Endodermal cell (in vitro differentiated cells): ENCODE measurements around the gene NOTCH2. TPM values are rescaled to one million over a fixed set of nuclear protein-coding genes. Genes with fewer than 3 reads are reported as not detected.

ENCODE experiments used
- DNase-seq: peaks from one replicate; pipeline ENCODE4 v3.0.0-alpha.2; 2017
- H3K27ac ChIP-seq: 2 replicates; pipeline ENCODE4 v1.5.1; 2013; ENCODE audit warnings: mild to moderate bottlenecking, low read depth, low read length, moderate library complexity
- H3K27me3 ChIP-seq: 2 replicates; pipeline ENCODE4 v1.6.1; 2013; ENCODE audit warnings: mild to moderate bottlenecking, low read length, moderate library complexity; ENCODE audit not compliant: insufficient read depth, control insufficient read depth, poor library complexity, severe bottlenecking
- H3K36me3 ChIP-seq: 2 replicates; pipeline ENCODE4 v1.7.0; 2013; ENCODE audit warnings: mild to moderate bottlenecking, low read length, moderate library complexity; ENCODE audit not compliant: control insufficient read depth, insufficient read depth
- H3K4me1 ChIP-seq: one replicate; pipeline ENCODE4 v1.7.0; 2013; ENCODE audit warnings: low read length; ENCODE audit not compliant: control insufficient read depth, insufficient read depth
- H3K4me3 ChIP-seq: 2 replicates; pipeline ENCODE4 v1.5.1; 2013; ENCODE audit warnings: mild to moderate bottlenecking, low read length, moderate library complexity
- H3K9ac ChIP-seq: 2 replicates; pipeline ENCODE4 v1.6.1; 2013; ENCODE audit warnings: mild to moderate bottlenecking, low read length, moderate library complexity; ENCODE audit not compliant: poor library complexity, severe bottlenecking; ENCODE audit errors: extremely low read depth
- H3K9me3 ChIP-seq: 2 replicates; pipeline ENCODE4 v1.6.1; 2013; ENCODE audit warnings: mild to moderate bottlenecking, low read length, moderate library complexity; ENCODE audit not compliant: control insufficient read depth
- H3K27ac Mint-ChIP-seq: 2 replicates; pipeline ENCODE4 v1.8.0; 2020; ENCODE audit warnings: mixed read lengths
- H3K27me3 Mint-ChIP-seq: 2 replicates; pipeline ENCODE4 v1.8.0; 2021; ENCODE audit warnings: mild to moderate bottlenecking, mixed read lengths; ENCODE audit not compliant: insufficient read depth
- H3K36me3 Mint-ChIP-seq: 2 replicates; pipeline ENCODE4 v1.8.0; 2020; ENCODE audit warnings: low read depth, mixed read lengths
- H3K4me1 Mint-ChIP-seq: 2 replicates; pipeline ENCODE4 v1.8.0; 2020; ENCODE audit warnings: mixed read lengths
- H3K4me3 Mint-ChIP-seq: 2 replicates; pipeline ENCODE4 v1.8.0; 2020; ENCODE audit warnings: mild to moderate bottlenecking, moderate library complexity, mixed read lengths
- H3K9me3 Mint-ChIP-seq: 2 replicates; pipeline ENCODE4 v1.8.0; 2020; ENCODE audit warnings: mild to moderate bottlenecking, mixed read lengths
- WGBS, 2 experiments: methylation state at CpG; one replicate each; pipeline versions ENCODE4 v1.1.5 to v1.1.7; 2013; ENCODE audit warnings: missing lambda C conversion rate in 2 of 2, mixed read lengths in 1 of 2; ENCODE audit not compliant: insufficient coverage in 1 of 2, insufficient read length in 1 of 2; 5-methylcytosine and 5-hydroxymethylcytosine counted together
- total RNA-seq, 2 donors: library from RNA; stranded (reverse); fragmentation: NEBNext Ultra II Directional in 1 of 2; extraction: Animal tissue kit (Norgen Biotek cat#: 25700) in 1 of 2; gene quantifications; 2 replicates in 1 of 2; 3 replicates in 1 of 2; pipeline ENCODE4 v1.2.1, GENCODE V29; 2021
- TF ChIP-seq, protein P1 (sequence below): fragments of 200-600 bp; sonication (generic); conservative IDR thresholded peaks from 2 replicates; pipeline ENCODE4 v1.5.0; 2021; ENCODE audit warnings: antibody characterized with exemption, mild to moderate bottlenecking

The NOTCH2 gene
- total RNA-seq, 2 donors from 2014 or later: 79.0 to 88.3 TPM

DNA sequence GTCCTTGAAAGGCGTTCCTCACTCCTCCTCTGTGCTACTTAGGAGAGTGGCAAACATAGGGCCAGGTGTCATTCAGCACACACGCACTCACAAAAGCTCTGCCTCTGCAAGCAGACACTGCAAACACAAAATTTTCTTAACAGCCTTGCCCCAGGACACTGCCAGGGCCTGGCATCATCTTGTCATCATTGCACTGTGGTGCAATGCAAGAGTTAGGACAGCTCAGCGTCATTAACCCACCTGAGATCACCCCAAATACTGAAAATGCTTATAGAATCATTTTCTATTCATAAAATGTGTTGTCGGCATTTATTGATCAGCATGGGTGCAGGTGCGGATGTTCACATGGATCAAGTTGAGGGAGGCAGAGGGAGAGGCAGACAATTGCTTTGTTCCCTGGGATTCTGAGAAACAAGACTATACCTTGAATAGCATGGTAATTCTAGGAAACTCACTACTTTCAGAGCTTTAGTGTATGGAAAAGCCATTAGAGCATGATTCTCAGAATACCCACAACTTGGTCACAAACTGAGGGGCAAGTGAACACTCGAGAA lies 176.1 kb downstream of the NOTCH2 start:
- Mint-ChIP-seq H3K4me3 (no peak overlapping the region), H3K36me3 (no peaks in the 10 kb centered on the region), H3K27ac (no peak overlapping the region), H3K27me3 (peaks cover 2% of the 10 kb centered on the region), H3K9me3 (peaks cover 5% of the 10 kb centered on the region), H3K4me1 (no peaks in the 10 kb centered on the region)
- Histone ChIP-seq H3K9me3 (peaks cover 7% of the 10 kb centered on the region), H3K27ac (no peak overlapping the region), H3K4me3 (no peak overlapping the region), H3K27me3 (no peaks in the 10 kb centered on the region), H3K4me1 (no peaks in the 10 kb centered on the region), H3K36me3 (no peaks in the 10 kb centered on the region), H3K9ac (no peak overlapping the region)
- no peak for DNase-seq
- TF ChIP-seq, protein P1, sequence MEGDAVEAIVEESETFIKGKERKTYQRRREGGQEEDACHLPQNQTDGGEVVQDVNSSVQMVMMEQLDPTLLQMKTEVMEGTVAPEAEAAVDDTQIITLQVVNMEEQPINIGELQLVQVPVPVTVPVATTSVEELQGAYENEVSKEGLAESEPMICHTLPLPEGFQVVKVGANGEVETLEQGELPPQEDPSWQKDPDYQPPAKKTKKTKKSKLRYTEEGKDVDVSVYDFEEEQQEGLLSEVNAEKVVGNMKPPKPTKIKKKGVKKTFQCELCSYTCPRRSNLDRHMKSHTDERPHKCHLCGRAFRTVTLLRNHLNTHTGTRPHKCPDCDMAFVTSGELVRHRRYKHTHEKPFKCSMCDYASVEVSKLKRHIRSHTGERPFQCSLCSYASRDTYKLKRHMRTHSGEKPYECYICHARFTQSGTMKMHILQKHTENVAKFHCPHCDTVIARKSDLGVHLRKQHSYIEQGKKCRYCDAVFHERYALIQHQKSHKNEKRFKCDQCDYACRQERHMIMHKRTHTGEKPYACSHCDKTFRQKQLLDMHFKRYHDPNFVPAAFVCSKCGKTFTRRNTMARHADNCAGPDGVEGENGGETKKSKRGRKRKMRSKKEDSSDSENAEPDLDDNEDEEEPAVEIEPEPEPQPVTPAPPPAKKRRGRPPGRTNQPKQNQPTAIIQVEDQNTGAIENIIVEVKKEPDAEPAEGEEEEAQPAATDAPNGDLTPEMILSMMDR: no peak
- WGBS, 2 experiments: 90 to 91% methylated on average over 4 to 6 of the region's 6 CpGs

DNA sequence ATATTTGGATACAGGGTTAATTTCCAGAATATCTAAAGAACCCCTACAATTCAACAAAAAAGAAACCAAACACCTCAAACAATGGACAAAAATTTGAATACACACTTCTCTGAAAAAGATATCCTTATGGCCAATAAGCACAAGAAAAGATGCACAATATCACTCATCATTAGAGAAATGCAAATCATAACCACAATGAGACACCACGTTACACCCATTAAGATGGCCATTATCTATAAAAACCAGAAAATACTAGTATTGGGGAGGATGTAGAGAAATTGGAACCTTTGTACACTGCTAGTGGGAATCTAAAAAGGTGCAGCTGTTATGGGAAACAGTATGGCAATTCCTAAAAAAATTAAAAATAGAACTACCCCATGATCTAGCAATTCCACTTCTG lies 178.1 kb downstream of the NOTCH2 start:
- Mint-ChIP-seq H3K4me1 (no peaks in the 10 kb centered on the region), H3K36me3 (no peaks in the 10 kb centered on the region), H3K4me3 (no peak overlapping the region), H3K9me3 (peaks cover 7% of the 10 kb centered on the region), H3K27ac (no peak overlapping the region), H3K27me3 (peaks cover 5% of the 10 kb centered on the region)
- Histone ChIP-seq H3K27ac (no peak overlapping the region), H3K36me3 (no peaks in the 10 kb centered on the region), H3K9me3 (peaks cover 7% of the 10 kb centered on the region), H3K4me1 (no peaks in the 10 kb centered on the region), H3K9ac (no peak overlapping the region), H3K4me3 (no peak overlapping the region), H3K27me3 (no peaks in the 10 kb centered on the region)
- 100% methylated on average over 1 of the region's 1 CpG; no CpG with 5 or more reads in 1 of the 2 experiments for WGBS, 2 experiments
- TF ChIP-seq, protein P1: no peak
- DNase-seq: no peak

DNA sequence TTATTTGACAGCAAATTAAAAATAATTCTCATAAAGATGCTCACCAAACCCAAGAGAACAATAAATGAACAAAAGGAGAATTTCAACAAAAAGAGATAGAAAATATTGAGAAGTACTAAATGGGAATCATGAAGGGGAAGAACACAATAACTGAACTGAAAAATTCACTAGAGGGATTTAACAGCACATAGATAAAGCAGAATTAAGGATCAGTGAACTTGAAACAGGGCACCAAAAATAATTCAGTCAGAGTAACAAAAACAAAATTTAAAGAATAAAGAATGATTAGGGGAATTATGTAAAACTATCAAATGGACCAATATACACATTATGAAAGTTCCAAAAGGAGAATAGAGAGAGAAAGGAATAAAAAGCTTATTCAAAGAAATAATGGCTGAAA lies 181.0 kb downstream of the NOTCH2 start:
- Histone ChIP-seq H3K4me1 (no peaks in the 10 kb centered on the region), H3K27me3 (no peaks in the 10 kb centered on the region), H3K9me3 (peaks cover 7% of the 10 kb centered on the region), H3K4me3 (no peak overlapping the region), H3K36me3 (no peaks in the 10 kb centered on the region), H3K9ac (no peak overlapping the region), H3K27ac (no peak overlapping the region)
- Mint-ChIP-seq H3K4me1 (no peaks in the 10 kb centered on the region), H3K27ac (no peak overlapping the region), H3K36me3 (no peaks in the 10 kb centered on the region), H3K27me3 (peaks cover 3% of the 10 kb centered on the region), H3K9me3 (peaks cover 7% of the 10 kb centered on the region), H3K4me3 (no peak overlapping the region)
- TF ChIP-seq, protein P1: no peak
- DNase-seq: no peak
